Osteocyte (in vitro differentiated cells): ENCODE results near the gene FJX1. TPM values are rescaled to one million over a fixed set of nuclear protein-coding genes. Genes with fewer than 3 reads are reported as not detected.

Experiments
- DNase-seq: peaks from one replicate; pipeline ENCODE4 v3.0.0; 2021; ENCODE audit warnings: mixed read lengths; ENCODE audit not compliant: unreplicated experiment; ENCODE audit errors: extremely low spot score
- H3K27ac Mint-ChIP-seq: one replicate; pipeline ENCODE4 v1.8.0; 2021; ENCODE audit warnings: mild to moderate bottlenecking, mixed read lengths; ENCODE audit not compliant: unreplicated experiment
- H3K27me3 Mint-ChIP-seq: one replicate; pipeline ENCODE4 v1.8.0; 2021; ENCODE audit warnings: mixed read lengths; ENCODE audit not compliant: unreplicated experiment
- H3K36me3 Mint-ChIP-seq: one replicate; pipeline ENCODE4 v1.8.0; 2021; ENCODE audit warnings: mixed read lengths; ENCODE audit not compliant: unreplicated experiment
- H3K4me1 Mint-ChIP-seq: one replicate; pipeline ENCODE4 v1.8.0; 2021; ENCODE audit warnings: mixed read lengths; ENCODE audit not compliant: unreplicated experiment
- H3K4me3 Mint-ChIP-seq: one replicate; pipeline ENCODE4 v1.8.0; 2021; ENCODE audit warnings: mild to moderate bottlenecking, moderate library complexity, mixed read lengths; ENCODE audit not compliant: unreplicated experiment
- H3K9me3 Mint-ChIP-seq: one replicate; pipeline ENCODE4 v1.8.0; 2021; ENCODE audit warnings: mixed read lengths; ENCODE audit not compliant: unreplicated experiment
- total RNA-seq: library from RNA; stranded (reverse); gene quantifications from 2 replicates; pipeline ENCODE4 v1.2.1, GENCODE V29; 2021
- TF ChIP-seq, protein P1 (sequence below): fragments of 200-600 bp; sonication (generic); IDR thresholded peaks from 2 replicates; pipeline ENCODE4 v1.5.0; 2021; ENCODE audit warnings: antibody characterized with exemption, mild to moderate bottlenecking, moderate library complexity

The FJX1 gene
- total RNA-seq, 1 donor from 2014 or later, result 21.6 TPM

DNA sequence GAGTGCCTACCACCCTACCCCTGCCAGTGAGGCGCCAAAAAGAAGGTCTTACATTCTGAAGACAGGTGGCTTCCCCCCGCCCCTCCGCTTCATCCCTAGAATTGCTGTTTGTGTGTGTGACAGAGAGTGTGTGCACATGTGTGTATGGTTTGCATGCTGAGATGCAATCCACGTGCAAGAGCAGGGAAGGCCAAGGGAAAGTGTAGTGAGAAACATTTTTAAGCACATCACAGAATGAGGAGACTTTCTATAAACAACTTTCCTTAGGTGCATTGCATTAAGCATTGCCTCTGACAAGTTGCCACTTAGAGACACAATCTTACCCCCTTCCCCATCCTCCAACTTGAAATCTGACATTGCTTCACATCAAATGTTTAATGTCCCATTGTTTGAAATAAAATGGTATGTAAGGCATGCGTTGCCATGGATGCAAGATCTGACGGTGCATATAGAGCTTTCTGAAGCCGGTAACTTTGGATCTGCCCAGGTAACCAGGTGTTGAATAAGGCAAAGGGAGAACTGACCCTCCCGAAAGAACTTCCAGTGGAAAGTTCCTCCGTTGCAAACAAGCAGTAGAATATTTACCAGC is 21.4 kb downstream of the FJX1 start:
- no peak for DNase-seq
- H3K27me3 Mint-ChIP-seq, result no peaks in the 10 kb centered on the region
- H3K4me3 Mint-ChIP-seq, result no peak overlapping the region
- peaks cover 17% of the 10 kb centered on the region for H3K4me1 Mint-ChIP-seq
- H3K36me3 Mint-ChIP-seq, result no peaks in the 10 kb centered on the region
- no peaks in the 10 kb centered on the region for H3K9me3 Mint-ChIP-seq
- TF ChIP-seq, protein P1, sequence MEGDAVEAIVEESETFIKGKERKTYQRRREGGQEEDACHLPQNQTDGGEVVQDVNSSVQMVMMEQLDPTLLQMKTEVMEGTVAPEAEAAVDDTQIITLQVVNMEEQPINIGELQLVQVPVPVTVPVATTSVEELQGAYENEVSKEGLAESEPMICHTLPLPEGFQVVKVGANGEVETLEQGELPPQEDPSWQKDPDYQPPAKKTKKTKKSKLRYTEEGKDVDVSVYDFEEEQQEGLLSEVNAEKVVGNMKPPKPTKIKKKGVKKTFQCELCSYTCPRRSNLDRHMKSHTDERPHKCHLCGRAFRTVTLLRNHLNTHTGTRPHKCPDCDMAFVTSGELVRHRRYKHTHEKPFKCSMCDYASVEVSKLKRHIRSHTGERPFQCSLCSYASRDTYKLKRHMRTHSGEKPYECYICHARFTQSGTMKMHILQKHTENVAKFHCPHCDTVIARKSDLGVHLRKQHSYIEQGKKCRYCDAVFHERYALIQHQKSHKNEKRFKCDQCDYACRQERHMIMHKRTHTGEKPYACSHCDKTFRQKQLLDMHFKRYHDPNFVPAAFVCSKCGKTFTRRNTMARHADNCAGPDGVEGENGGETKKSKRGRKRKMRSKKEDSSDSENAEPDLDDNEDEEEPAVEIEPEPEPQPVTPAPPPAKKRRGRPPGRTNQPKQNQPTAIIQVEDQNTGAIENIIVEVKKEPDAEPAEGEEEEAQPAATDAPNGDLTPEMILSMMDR, result no peak
- H3K27ac Mint-ChIP-seq, result no peak overlapping the region

DNA sequence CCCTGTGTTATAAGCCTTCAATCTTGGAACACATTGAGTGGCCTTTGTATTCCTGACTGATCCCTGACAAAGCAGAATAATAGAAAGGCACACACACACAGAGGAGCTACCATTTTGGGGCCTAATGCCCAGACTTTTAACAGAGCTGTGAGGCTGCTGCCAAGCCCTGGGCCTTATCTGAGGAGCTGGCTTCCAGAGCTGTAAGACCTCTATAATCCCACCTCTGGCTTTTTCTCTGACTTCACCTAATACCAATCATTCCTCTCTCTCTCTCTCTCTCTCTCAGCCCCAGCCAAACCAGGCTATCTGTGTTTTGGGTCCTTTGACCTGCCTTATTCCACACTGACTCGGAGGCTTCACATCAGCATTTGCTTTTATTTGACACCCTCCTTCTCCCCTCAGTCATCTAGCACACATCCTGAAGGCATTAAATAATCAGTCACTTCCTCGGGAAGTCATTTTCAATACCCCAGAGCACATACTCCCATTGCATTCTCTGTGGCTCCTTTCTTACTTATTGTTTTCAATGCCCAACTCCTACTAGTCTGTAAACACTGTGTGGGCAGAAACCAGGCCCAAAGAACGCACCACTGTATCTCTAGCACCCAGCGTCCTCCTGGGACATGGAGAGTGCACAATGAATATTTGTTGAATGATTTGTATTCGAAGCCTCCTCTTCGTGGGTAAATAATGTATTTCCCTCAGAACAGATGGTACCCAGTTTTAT is 23.1 kb downstream of the FJX1 start:
- Mint-ChIP-seq H3K27ac (peak overlapping the region; percentile 78), H3K36me3 (no peaks in the 10 kb centered on the region), H3K4me3 (no peak overlapping the region), H3K27me3 (no peaks in the 10 kb centered on the region), H3K9me3 (peaks cover 9% of the 10 kb centered on the region), H3K4me1 (peaks cover 17% of the 10 kb centered on the region)
- no peak for DNase-seq
- TF ChIP-seq, protein P1, result no peak

DNA sequence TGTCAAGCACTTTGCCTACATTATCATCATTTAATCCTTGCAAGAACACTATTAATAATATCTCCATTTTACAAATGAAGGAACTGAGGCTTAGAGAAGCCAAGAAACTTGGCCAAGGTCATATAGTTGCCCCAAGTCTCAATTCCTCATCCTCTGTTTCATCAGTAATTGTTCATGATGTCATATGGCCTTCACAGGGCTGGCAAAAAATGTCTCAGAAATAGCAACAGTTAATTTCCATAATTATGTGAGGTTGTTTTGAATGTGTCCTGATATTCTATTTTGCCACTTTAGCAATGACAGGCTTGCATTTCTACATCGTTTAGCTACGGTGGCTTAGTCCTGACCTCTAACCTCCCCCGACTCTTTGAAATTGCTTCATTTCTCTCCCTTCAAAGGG is 23.7 kb downstream of the FJX1 start:
- peaks cover 9% of the 10 kb centered on the region for H3K9me3 Mint-ChIP-seq
- peaks cover 17% of the 10 kb centered on the region for H3K4me1 Mint-ChIP-seq
- TF ChIP-seq, protein P1, result no peak
- H3K36me3 Mint-ChIP-seq, result no peaks in the 10 kb centered on the region
- no peaks in the 10 kb centered on the region for H3K27me3 Mint-ChIP-seq
- no peak for DNase-seq
- H3K4me3 Mint-ChIP-seq, result no peak overlapping the region
- H3K27ac Mint-ChIP-seq, result no peak overlapping the region

DNA sequence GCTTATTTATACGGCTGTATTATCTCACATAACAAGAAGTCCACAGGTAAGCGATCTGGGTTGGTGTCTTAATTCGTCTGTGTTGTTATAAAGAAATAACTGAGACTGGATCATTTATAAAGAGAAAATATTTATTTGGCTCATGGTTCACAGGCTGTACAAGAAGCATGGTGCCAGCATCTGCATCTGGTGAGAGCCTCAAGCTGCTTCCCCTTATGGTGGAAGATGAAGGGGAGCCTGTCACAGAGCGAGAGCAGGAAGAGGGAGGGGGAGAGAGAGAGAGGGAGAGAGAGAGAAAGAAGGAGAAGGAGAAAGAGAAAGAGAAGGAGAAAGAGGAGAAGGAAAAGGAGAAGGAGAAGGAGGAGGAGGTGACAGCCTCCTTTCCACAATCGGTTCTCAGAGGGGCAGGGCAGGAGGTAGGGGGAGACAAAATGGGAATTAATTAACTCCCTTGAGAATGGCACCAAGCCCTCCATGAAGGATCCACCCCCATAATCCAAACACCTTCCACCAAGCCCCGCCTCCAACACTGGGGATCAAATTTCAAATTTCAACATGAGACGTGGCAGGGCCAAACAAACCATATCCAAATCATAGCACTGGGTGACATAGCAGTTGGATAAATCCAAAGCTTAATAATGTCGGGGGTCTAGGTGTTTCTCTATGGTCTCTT is 29.3 kb downstream of the FJX1 start:
- H3K36me3 Mint-ChIP-seq, result no peaks in the 10 kb centered on the region
- no peak overlapping the region for H3K4me3 Mint-ChIP-seq
- H3K27ac Mint-ChIP-seq, result no peak overlapping the region
- TF ChIP-seq, protein P1, result no peak
- peaks cover 9% of the 10 kb centered on the region for H3K9me3 Mint-ChIP-seq
- no peak for DNase-seq
- H3K4me1 Mint-ChIP-seq, result peaks cover 3% of the 10 kb centered on the region
- H3K27me3 Mint-ChIP-seq, result no peaks in the 10 kb centered on the region

DNA sequence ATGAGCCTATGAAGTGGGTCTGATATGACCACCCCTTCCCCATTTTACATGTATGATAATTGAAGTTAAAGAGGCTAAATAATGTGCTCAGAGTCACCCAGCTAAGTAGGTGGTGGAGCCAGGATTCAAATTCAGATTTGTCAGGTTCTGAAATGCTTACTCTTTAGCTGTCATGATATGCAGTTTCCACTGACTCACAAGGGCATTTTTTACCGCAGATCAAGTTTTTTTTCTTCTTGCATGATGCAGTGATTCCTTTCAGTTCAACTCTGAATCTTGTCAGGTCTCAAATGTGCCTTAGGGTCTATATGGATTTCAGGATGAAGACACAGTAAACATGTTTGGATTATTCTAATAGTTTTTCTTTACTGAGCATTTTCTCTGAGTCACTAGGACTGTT is 31.7 kb downstream of the FJX1 start:
- Mint-ChIP-seq H3K4me3 (no peak overlapping the region), H3K36me3 (no peaks in the 10 kb centered on the region), H3K27me3 (no peaks in the 10 kb centered on the region), H3K9me3 (peaks cover 9% of the 10 kb centered on the region), H3K27ac (no peak overlapping the region), H3K4me1 (peaks cover 8% of the 10 kb centered on the region)
- TF ChIP-seq, protein P1, result no peak
- DNase-seq, result no peak
